GM18907 (cell line): ENCODE results near the gene KICS2.

Source experiments
- ATAC-seq: cut with Tn5 transposase; IDR thresholded peaks from one replicate; pipeline ENCODE4 v1.9.1; 2021; ENCODE audit warnings: mild to moderate bottlenecking, moderate library complexity; ENCODE audit not compliant: unreplicated experiment

The KICS2 gene

DNA sequence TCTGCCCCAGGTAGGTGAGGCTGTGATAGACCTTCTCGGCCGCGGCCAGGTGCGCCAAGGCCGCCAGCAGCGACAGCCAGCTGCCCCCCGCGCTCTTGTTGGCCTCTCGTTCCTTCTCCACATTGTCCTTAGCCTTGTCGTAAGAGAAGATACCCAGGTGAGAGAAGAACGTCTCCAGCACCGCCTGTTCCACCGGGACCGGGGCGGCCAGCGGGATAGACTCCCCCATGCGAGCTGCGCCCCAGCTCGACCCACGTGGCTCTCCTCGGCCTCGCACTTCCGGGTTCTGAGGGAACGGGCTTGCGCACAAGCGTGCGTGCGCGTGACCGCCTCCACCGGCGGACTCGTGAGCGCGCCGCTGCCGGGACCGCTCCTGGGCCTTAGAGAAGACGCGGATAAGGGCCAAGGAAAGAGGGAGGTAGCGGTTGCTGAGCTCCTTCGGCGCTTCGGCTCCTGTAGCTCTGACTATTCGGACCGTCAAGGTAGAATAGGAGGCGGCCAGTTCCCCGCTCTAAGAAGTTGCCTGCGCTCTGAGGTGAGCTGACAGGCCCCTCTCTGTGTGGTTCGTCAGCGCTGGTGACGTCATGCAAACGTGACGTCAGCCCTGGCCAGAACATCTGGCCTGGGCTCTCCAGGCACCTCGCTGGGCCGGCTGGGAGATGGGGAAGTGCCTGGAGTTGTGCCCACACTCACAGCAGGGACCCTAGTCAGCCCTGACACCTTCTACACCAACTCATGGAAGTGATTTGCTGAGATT lies at the start of gene KICS2:
KICS2 (minus strand) TSS at position 288 of the 757 bp plus-strand sequence; CDS start at position 229, 59 bp downstream.
- ATAC-seq = peak; percentile 98

DNA sequence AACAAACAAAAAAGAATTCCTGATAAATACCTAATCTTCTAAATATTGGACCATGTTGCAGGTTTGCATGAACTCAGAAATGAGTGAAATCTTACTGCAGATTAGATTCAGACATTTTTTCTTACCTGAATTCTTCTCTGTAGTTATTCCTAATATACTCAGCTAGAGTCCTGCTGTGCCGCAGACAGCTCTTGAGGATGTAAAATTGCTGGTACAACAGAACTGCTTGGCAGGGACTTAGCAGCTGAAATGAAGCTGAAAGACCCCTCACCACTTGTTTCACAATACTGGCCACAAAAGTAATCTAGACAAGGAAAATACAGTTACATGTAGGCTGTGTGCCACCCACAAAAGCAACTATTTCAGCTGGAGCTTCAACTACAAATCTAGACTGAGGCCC lies 48.3 kb upstream of the KICS2 start:
- ATAC-seq = no peak

DNA sequence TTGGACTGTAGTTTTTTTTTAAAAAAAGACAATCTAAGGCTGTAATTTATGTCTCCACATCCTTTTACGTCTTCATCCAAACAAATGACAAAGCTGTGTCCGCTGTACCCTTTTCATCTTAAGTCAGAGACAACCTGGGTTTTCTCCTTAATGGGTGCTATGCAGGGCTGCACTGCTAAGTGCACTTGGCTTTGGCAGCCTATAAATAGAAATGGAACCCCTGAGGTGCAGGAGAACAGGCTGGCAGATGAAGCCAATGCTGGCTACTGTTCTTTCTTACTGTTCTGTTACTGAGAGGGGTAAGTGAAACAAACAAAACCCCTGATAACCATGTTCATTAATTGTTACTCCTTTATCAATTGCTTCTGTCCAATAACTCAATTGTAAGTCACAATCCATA lies 47.1 kb upstream of the KICS2 start:
- ATAC-seq = no peak

DNA sequence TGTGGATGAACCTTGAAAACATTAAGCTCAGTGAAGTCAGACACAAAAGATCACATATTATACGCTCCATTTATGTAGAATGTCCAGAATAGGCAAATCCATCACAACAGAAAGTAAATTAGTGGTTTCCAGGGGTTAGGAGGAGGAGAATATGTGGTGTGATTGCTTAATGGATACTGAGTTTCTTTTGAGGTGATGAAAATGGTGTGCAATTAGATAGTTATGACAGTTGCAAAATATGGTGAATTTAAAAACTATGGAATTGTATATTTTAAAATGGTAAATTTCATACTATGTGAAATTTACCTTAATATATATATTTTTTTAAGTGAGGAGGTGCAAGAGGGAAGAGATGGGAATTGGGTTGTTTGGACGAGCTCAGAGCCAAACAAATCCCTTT lies 46.3 kb upstream of the KICS2 start:
- ATAC-seq = no peak

DNA sequence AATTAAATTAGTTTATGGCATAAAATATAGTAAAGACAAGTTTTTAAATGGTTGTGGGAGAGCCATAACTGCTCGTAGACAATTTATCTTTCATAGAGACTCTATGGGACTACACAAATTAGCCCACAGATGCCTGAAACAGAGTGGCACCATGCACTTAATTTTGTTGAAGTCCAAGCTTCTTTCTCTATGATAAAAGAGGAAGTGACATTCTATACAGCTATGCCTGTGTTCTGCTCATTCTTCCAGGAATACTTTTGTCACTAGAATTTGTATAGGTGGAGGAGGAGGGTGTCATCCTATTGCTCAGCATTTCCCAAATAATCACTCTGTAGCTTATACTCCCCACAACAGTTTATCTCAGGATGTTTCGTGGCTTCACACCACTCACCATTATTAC lies 43.7 kb upstream of the KICS2 start:
- ATAC-seq = no peak

DNA sequence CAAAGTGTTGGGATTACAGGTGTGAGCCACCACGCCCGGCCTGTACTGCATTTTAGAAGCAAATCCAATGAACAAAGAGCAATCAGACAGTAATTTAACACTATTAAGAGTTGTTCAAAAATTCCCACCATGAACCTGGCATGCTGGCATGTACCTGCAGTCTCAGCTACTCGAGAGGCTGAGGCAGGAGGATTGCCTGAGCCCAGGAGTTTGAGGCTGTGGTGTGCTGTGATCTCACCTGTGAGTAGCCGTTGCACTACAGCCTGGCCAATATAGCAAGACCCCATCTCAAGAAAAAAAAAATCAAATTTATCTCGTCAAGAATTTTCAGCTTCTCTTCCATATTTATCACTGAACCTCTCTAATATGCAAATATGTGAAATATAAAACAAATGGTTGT lies 39.7 kb upstream of the KICS2 start:
- ATAC-seq = no peak

DNA sequence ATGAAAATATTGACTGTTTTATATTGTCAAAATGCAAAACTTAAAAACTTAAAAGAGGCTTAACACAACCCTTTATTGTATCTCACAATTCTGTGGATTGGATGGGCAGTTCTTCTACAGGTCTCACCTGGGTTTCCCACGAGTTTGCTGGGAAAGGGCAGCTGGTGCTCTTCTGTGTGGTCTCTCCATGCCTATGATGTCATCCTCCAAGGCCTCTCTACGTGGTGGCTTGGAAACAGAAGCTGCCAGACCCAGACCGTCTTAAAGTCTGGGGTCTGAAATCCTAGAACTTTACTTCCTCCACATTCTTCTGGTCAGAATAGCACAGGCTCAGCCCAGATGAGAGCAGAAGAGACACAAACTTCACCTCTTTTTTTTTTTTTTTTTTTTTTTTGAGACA lies 36.5 kb upstream of the KICS2 start:
- ATAC-seq = no peak

DNA sequence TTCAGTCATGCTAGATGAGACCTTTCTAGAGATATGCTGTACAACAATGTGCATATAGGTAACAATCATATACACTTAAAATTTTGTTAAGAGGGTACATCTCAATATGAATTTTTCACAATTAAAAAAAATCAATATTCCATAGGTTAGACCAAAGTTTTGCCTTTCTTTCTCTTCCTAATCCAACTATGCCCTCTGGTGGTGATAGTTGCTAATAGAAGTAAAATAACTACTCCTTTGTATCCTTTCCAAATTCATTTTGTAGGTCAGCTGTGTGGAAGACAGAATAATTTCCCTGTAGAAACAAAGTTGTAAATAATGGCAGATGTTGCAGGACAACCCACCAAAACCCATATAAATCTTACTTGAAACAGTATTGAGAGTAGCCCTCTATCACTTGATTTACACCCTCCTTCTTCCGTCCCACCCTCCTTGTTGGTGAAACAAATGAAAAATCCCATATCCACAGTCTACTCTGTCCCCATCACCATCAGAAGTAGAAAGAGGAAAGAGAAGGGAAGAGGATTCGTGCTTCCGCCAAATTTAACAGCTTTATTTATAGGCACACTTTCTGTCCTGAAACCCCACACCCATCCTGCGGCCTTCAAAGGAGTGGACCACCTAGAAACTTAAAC lies 34.2 kb upstream of the KICS2 start:
- ATAC-seq = no peak

DNA sequence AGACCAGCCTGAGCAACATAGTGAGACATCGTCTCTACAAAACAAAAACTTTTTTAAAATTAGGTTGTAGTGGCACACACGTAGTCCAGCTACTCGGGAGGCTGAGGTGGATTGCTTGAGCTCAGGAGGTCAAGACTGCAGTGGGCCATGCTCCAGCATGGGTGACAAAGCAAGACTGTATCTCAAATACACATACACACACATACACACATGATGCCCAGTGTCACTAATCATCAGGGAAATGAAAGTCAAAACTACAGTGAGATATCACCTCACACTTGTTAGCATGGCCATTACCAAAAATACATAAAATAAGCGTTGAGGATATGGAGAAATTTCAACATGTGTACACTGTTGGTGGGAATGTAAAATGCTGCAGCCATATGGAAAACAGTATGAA lies 33.2 kb upstream of the KICS2 start:
- no peak for ATAC-seq

DNA sequence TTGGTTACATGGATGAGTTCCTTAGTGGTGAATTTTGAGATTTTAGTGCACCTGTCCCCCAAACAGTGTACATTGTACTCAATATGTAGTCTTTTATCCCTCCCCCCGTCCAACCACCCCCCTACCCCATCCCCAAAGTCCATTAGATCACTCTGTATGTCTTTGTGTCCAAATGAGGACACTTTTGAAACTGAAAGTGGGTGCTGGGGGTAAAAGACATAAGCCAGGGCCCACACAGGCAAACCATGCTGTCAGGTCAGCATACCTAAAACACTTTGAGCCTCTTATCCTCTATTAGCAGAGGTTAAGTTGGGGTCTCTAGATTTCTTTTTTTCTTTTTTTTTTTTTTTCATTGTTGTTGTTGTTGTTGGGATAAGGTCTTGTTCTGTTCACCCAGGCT lies 31.3 kb upstream of the KICS2 start:
- peak; percentile 60 for ATAC-seq

DNA sequence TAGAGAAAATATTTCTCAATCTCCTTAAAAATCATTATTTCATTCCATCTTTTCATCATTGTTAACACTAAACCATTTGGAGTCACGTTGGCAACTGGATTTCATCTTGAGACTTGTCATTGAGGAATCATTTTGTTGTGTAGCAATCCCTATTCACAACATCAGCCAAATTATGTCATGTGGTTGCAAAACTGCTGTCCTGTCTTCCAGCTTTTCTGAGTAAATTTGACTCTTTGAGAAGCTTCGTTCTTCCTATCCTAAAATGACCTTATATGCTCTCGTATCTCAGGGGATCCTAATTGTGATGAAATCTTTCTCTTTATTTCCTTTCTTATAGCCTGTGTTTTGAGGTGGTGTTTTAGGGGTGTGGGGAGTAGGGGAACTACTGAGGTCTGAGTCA lies 30.6 kb upstream of the KICS2 start:
- no peak for ATAC-seq

DNA sequence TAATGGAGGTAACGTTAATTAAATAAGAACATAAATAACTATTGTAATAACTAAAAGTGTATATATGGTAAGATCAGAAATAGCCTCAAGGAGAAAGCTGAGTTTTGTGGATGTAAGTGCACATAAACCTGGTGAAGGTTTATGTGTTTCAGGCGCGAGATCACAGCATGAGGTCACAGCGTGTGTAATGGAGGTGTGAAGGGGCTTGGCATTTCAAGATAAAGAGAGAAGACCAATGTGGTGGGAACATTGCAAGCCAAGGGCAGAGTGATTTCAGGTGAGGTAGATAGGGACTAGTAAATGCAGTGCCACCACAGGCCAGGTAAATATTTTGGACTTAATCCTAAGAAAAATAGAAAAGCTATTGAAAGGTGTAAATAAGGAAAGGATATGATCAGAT lies 21.7 kb upstream of the KICS2 start:
- ATAC-seq = no peak

DNA sequence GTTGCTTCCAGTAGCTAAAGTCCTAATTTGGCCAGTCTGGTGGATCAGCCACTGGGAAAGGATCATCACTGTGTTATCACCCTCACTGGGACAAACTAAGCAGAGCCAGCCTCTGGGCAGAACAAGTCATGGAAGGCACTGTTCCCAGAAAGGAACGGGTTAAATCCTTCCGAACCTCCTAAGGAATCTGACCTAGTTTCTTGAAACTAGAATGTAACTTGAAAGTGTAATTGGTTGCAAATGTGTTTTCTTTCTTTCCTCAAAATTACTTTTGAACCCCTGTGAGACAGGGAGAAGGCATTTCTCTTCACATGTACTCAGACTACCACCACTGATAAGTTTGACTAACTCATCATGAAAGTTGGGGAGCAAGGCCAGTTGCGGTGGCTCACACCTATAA lies 18.7 kb upstream of the KICS2 start:
- no peak for ATAC-seq

DNA sequence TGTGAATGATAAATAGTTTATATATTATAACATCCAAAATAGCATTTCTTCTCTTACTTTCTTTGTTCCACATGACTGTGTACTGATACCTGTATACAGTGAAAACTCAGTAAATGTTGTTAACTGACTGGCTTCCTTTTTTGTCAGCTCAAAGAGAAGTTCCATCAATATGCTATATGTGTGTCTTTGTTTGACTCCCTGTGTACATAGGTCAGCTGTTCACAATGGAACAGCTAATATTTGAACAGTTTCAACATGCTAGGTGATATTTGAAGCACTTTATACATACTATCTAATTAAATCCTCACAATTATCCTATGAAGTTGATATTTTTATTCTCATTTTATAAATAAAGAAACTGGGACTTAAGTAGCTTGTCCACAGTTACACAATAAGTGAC lies 15.3 kb upstream of the KICS2 start:
- ATAC-seq = no peak

DNA sequence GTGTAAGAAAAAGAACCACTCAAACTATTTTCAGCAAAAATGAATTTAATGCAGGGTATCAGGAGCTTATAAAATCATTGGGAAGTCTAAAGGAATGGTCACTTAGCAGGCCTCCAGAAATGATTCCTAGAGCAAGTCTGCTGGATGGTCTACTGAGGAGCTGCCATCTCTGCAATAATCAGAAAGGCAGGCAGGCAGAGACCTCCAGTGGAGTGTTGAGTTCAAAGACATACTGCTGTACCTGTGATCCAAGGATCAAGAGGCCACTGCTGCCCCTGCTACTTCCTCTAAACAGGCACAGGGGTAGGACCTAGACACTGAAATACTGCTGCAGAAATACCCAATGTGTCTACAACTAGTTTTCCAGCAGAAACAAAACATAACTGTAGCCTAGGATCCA lies 14.5 kb upstream of the KICS2 start:
- ATAC-seq = no peak

DNA sequence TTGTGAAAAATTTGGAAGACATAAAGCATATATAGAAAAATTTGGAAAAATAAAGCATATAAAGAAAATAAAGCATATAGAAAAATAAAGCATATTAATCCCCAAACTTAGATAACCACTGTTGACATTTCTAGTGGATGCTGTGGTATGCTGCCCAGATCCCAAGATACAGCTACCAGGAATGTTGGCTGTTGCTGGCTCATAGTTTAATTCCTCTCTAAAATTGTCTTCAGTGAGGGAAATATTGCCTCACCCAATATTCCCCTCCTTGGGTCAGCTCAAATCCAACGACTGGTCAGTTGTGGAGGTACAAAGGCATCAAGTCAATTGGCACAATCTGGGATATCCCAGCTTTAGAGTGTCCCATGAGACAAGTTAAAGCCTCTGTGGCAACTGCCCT lies 10.1 kb upstream of the KICS2 start:
- no peak for ATAC-seq

DNA sequence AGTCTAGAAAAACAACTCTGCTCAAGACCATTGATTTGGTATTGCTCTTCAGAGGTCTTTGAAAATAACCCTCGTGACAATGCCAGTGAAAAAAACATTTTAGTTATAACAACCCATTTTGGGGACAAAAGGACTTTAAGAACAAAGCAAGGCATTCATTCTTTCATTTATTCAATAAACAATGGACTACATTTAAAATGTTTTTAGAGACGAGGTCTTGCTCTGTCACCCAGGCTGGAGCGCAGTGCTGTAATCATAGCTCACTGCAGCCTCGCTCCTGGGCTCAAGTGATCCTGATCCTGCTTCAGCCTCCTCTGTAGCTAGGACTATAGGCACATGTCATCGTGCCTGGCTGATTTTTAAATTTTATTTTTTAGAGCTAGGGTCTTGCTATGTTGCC lies 7.7 kb upstream of the KICS2 start:
- ATAC-seq = no peak

DNA sequence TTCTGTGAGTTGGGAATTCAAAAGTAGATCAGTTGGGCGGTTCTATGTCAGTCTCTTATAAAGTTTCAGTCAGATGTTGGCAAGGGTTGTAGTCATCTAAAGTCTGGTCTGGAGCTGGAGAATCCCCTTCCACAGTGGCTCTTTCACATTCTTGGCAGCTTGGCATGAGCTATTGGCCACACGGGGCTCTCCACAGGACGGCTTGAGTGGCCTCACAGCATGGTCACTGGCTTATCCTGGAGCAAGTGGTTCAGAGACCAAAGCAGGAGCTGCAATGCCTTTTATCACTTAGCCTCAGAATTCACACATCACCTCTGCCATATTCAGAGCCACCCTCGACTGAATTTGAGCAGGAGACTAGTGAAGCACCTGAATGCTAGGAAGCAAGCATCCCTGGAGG lies 7.1 kb upstream of the KICS2 start:
- ATAC-seq = no peak

DNA sequence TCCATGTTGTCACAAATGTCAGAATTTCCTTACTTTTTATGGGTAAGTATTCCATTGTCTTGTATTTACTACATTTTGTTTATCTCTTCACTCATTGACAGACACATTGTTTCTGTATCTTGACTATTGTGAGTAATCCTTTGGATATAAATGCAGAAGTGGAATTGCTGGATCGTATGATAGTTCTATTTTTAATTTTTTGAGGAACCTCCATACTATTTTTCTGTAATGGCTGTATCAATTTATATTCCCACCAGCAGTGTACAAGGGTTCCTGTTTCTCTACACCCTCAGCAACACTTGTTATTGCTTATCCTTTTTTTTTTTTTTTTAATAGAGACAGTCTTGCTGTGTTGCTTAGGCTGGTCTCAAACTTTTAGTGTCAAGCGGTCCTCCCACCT lies 3.5 kb upstream of the KICS2 start:
- ATAC-seq = no peak

DNA sequence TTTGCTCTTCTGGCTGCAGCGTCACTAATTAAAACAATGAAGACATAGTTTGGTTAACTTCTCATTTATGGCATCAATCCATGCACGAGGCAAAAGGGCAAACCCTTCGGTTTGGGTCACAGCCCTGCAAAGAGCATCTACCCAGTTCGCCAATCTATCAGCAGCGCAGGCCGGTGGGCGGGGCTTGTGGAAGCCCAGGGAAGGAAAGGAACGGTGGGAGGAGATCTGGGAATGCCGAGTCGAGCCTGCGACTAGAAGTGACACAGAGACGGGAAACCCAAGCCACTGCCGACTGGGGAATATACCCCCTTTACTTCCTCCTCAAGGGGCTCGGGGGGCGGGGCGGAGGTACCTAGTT lies 466 bp downstream of the KICS2 start:
- peak; percentile 30 for ATAC-seq

DNA sequence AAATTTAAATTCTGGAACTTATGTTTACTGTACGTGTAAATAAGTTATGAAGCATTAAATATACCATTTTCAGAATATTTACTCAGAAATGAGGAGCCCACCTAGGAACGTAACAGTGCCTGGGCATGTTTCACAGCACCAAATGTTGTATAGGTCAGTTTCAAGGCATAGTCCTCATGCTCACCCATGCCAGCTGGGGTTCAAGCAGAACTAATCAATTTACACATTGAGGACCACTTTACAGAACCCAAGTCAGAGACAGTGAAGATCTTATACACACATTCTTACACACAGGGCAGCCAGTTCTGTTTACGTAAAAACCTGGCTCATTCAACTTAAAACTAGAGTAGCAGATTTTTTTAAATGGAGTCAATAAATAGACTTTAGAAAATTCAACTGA lies 2.0 kb downstream of the KICS2 start:
- ATAC-seq = no peak

DNA sequence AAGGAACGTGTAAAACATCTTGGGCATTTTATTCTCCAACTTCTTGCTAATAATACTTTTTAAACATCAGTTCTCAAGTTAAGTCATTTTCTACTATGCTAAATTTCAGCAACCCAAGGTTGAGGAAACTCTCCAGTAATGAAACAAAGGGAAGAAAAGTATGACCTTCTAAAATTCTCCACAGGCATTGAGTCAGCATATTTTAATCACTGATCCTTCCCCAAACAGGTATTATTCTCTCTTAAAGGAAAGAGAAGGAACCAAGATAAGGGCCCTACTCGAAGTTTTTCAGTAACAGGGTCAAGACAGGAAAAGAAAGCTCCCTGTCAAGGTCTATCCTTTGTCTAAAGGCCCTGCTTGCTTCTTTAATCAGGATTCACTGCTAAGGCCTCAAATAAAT lies 3.0 kb downstream of the KICS2 start:
- ATAC-seq = no peak

DNA sequence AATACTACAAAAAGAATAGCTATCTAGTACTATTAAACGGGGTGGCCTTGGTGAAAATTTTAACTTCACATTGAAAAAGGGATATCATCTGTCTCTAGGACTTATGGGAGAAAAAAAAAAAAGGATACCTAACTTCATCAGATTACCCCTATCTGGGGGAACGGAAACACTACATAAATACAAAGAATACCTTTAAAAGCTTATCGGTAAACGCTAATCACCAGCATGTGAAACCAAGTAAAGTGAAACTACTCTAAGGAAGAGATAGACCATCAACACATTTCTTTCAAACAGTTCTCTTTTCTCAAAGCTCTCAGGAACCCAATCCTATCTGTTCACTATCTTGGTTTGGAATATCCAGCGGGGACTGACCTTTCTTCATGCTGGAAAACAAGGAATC lies 3.5 kb downstream of the KICS2 start:
- no peak for ATAC-seq
